ENCODE measurements around the gene TRPM3.

TRPM3 gene

DNA sequence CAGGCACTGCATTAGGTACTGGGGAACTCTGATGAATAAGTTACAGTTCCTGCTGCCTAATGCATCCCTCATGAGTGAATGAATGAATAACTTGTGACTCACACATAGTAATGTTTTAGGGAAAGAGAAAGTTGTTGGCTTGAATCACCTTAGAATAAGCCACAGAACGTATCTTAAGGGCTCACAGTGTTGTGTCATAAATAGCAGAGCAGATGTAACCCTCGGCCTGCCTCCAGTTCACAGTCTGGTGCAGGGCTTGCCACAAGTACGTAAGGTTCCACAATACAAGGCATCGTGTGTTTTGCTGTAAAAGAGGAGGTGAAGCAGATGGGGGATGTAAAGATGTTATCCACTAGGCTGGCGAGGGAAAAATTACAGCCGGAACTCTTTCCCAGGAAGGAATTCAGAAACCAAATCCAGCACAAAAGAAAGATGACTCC is 218.7 kb downstream of the TRPM3 start:
- H3K4me3 ChIP-seq (ENCODE audit: extremely low read depth, insufficient read depth, low read length, poor library complexity, severe bottlenecking): no peak overlapping the region
- peak overlapping the region; percentile 46 for H3K27ac ChIP-seq (ENCODE audit: low read depth, low read length, severe bottlenecking)
- no peaks in the 10 kb centered on the region for H3K36me3 ChIP-seq (ENCODE audit: control insufficient read depth, insufficient read depth, low read length)
- 71 to 76% methylated on average over 4 to 6 of the region's 6 CpGs for WGBS, 2 experiments (ENCODE audit: insufficient coverage in 2 of 2)
- H3K9me3 ChIP-seq (ENCODE audit: control insufficient read depth, low read length): no peaks in the 10 kb centered on the region
- H3K4me1 ChIP-seq (ENCODE audit: control insufficient read depth, insufficient read depth, low read length, poor library complexity, severe bottlenecking): peaks cover 11% of the 10 kb centered on the region

DNA sequence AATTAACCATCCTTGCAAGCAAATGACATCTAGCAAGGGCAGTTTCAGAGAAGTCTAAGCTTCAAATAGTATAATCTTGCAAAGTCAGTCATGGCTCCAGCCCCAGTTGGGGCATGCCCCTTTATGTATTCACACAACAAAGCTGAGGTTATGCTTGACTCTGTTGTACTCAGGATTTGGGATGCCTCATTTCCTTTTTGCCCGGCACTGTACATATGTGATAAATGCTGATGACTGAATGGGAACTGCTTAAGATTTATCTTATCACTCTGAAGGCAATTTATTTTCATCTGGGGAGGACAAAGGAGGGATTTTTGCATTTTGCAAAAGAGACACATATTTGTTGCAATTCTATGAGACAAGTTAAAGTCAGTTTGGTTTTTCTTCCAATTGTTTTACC is 219.2 kb downstream of the TRPM3 start:
- Histone ChIP-seq H3K4me1 (ENCODE audit: control insufficient read depth, insufficient read depth, low read length, poor library complexity, severe bottlenecking) (peaks cover 11% of the 10 kb centered on the region), H3K4me3 (ENCODE audit: extremely low read depth, insufficient read depth, low read length, poor library complexity, severe bottlenecking) (no peak overlapping the region)

DNA sequence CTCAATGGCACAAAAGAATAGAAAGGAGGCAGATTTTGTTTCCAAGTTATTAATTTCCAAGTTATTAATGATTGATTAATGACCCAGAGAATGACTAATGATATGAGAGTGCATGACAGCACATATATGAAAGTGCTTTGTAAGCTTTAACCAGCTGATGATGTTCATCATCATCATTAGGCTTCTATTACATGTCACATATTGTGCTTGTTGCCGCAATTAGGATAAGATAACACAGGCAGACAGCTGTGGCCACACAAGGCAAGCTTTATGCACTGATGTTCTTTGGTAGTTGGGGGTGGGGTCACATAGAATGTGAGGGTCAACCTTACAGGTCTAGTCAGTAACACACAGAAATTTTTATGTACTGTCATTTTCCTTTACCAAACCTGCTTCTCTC is 219.7 kb downstream of the TRPM3 start:
- Histone ChIP-seq H3K36me3 (ENCODE audit: control insufficient read depth, insufficient read depth, low read length) (no peaks in the 10 kb centered on the region), H3K4me3 (ENCODE audit: extremely low read depth, insufficient read depth, low read length, poor library complexity, severe bottlenecking) (no peak overlapping the region), H3K27ac (ENCODE audit: low read depth, low read length, severe bottlenecking) (no peak overlapping the region), H3K4me1 (ENCODE audit: control insufficient read depth, insufficient read depth, low read length, poor library complexity, severe bottlenecking) (peaks cover 11% of the 10 kb centered on the region), H3K9me3 (ENCODE audit: control insufficient read depth, low read length) (no peaks in the 10 kb centered on the region)
- 86% methylated on average over 1 of the region's 1 CpG; no CpG with 5 or more reads in 1 of the 2 experiments for WGBS, 2 experiments (ENCODE audit: insufficient coverage in 2 of 2)

More for the DNA sequence above, 219.2 kb downstream of the TRPM3 start:
- H3K9me3 ChIP-seq (ENCODE audit: control insufficient read depth, low read length): no peaks in the 10 kb centered on the region
- no CpG with 5 or more reads among the region's 1 CpG for WGBS, 2 experiments (ENCODE audit: insufficient coverage in 2 of 2)
- peak overlapping the region; percentile 46 for H3K27ac ChIP-seq (ENCODE audit: low read depth, low read length, severe bottlenecking)
- H3K36me3 ChIP-seq (ENCODE audit: control insufficient read depth, insufficient read depth, low read length): no peaks in the 10 kb centered on the region

DNA sequence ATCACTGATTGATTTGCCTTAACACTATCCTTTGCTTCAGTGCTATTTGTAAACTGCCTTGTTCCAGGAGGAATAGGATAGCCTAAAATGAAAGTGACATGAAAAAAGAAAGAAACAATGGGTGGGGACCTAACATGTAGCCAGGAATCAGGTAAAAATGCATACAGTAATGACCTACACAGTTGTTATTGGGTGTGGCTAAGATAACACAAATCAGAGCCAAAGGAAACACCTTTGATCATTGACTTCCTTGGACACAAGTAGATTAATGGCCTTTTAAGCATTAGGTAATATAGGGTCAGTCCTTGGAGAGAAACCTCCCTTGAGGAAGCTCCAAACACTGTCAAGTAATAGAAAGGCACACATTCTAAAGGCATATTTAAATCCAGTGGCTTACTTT is 220.4 kb downstream of the TRPM3 start:
- no peak overlapping the region for H3K4me3 ChIP-seq (ENCODE audit: extremely low read depth, insufficient read depth, low read length, poor library complexity, severe bottlenecking)
- H3K4me1 ChIP-seq (ENCODE audit: control insufficient read depth, insufficient read depth, low read length, poor library complexity, severe bottlenecking): peaks cover 11% of the 10 kb centered on the region
- H3K36me3 ChIP-seq (ENCODE audit: control insufficient read depth, insufficient read depth, low read length): no peaks in the 10 kb centered on the region
- no peaks in the 10 kb centered on the region for H3K9me3 ChIP-seq (ENCODE audit: control insufficient read depth, low read length)
- H3K27ac ChIP-seq (ENCODE audit: low read depth, low read length, severe bottlenecking): no peak overlapping the region

DNA sequence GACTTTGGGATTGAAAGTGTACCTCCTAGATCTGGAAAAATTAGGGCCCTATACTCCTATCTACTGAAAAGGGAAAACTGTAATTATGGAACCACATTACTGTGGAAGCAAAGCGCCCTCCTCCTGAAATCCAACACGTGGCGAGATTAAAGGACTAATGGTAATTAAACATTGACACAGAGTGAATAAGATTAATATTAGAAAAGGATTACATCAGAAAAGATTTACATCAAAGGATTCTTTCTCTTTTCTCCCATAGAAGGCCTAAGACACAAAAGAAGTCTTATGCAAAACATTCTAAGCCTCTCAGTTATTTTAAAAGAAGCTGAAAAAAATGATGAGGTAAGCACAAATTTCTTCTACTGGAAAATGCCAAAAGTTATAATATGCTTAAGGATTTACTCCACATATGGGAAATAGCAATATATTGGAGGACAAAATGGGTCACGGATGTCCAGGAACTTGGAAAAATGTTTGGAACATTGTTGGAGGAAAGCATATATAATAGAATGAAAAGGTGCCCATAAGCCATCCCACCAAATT is 227.8 kb downstream of the TRPM3 start:
- Histone ChIP-seq H3K36me3 (ENCODE audit: control insufficient read depth, insufficient read depth, low read length) (no peaks in the 10 kb centered on the region), H3K4me3 (ENCODE audit: extremely low read depth, insufficient read depth, low read length, poor library complexity, severe bottlenecking) (no peak overlapping the region), H3K9me3 (ENCODE audit: control insufficient read depth, low read length) (no peaks in the 10 kb centered on the region), H3K27ac (ENCODE audit: low read depth, low read length, severe bottlenecking) (no peak overlapping the region), H3K4me1 (ENCODE audit: control insufficient read depth, insufficient read depth, low read length, poor library complexity, severe bottlenecking) (no peaks in the 10 kb centered on the region)
- no CpG with 5 or more reads among the region's 4 CpGs for WGBS, 2 experiments (ENCODE audit: insufficient coverage in 2 of 2)

DNA sequence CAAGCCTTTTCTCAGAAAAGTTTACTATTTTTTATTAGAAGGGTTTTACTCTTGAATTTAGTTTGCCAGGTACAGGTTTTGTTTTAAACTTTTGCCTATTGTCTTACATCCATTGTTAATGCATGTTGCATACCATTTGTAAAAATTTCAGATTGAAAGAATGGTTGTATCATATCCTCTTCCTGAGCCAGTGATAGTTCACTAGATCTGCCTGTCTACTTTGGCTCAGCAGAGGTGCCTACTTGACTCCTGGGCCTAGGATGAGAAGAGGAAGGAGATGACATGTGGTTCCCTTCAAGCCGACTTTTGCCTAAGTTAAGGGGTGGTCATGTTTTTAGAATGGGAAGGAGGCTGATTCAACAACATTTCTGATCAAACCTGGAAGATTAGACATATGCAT is 232.9 kb downstream of the TRPM3 start:
- H3K4me3 ChIP-seq (ENCODE audit: extremely low read depth, insufficient read depth, low read length, poor library complexity, severe bottlenecking): no peak overlapping the region
- H3K9me3 ChIP-seq (ENCODE audit: control insufficient read depth, low read length): no peaks in the 10 kb centered on the region
- 86% methylated on average over 1 of the region's 1 CpG; no CpG with 5 or more reads in 1 of the 2 experiments for WGBS, 2 experiments (ENCODE audit: insufficient coverage in 2 of 2)
- no peaks in the 10 kb centered on the region for H3K36me3 ChIP-seq (ENCODE audit: control insufficient read depth, insufficient read depth, low read length)
- no peaks in the 10 kb centered on the region for H3K4me1 ChIP-seq (ENCODE audit: control insufficient read depth, insufficient read depth, low read length, poor library complexity, severe bottlenecking)
- H3K27ac ChIP-seq (ENCODE audit: low read depth, low read length, severe bottlenecking): no peak overlapping the region

DNA sequence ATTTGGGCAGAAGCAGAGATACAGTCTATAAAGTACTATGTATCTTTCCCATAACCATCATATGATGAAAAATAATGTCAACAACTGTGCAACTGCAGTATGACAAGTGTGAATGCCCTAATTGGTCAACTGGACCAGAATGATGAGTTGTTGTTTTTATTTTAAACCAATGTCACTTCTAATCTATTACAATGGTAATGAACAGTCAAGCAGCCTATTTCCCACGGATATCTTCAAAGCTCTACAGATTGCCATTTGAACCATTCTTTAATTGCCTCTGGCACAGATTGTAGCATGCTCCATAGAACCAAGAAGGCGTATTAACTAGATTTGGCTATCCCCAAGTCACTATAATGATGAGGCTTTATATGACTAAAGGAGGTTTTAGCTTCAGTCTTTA is 233.6 kb downstream of the TRPM3 start:
- H3K9me3 ChIP-seq (ENCODE audit: control insufficient read depth, low read length): no peaks in the 10 kb centered on the region
- H3K27ac ChIP-seq (ENCODE audit: low read depth, low read length, severe bottlenecking): no peak overlapping the region
- WGBS, 2 experiments (ENCODE audit: insufficient coverage in 2 of 2): no CpG with 5 or more reads among the region's 2 CpGs
- H3K4me3 ChIP-seq (ENCODE audit: extremely low read depth, insufficient read depth, low read length, poor library complexity, severe bottlenecking): no peak overlapping the region
- no peaks in the 10 kb centered on the region for H3K36me3 ChIP-seq (ENCODE audit: control insufficient read depth, insufficient read depth, low read length)
- H3K4me1 ChIP-seq (ENCODE audit: control insufficient read depth, insufficient read depth, low read length, poor library complexity, severe bottlenecking): no peaks in the 10 kb centered on the region

DNA sequence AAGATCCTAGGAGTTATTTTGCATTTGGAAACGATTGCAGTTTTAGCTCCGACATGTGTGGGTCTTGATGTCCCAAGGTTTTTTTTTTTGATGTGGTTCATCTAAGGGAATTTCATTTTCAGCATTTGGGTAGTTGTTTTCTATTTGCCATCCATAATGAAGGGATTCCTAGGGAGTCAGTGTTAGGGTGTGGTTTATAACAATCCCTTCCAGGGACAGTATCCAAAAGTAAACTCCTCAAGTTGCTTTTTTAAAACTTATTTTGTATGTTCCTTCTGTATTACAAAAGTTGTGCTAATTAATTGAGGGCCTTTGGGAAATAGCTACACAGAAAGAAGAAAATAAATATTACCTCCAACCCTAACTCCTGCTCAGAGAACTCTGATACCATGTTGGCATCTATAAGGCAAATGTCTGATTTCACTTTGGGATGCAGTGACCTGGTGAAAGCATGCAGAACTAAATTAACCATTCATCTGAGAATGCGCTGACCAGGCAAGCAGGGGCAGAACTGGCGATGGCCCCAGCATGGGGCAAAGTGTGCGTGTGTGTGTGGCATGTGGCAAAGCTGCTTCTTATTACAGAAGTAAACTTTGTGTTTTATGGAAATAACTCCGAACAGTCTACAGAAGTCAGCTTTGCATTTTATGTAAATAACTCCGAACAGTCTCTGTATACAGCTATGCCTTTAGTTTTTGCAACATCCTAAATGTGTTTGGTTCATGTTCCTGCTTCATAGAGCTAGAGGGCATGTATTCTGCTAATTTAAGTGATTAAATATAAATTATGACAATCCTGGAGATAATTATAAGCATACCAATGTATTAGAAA is 237.2 kb downstream of the TRPM3 start:
- 84 to 92% methylated on average over 5 to 7 of the region's 7 CpGs for WGBS, 2 experiments (ENCODE audit: insufficient coverage in 2 of 2)
- Histone ChIP-seq H3K27ac (ENCODE audit: low read depth, low read length, severe bottlenecking) (no peak overlapping the region), H3K4me3 (ENCODE audit: extremely low read depth, insufficient read depth, low read length, poor library complexity, severe bottlenecking) (no peak overlapping the region), H3K4me1 (ENCODE audit: control insufficient read depth, insufficient read depth, low read length, poor library complexity, severe bottlenecking) (no peaks in the 10 kb centered on the region), H3K9me3 (ENCODE audit: control insufficient read depth, low read length) (no peaks in the 10 kb centered on the region), H3K36me3 (ENCODE audit: control insufficient read depth, insufficient read depth, low read length) (no peaks in the 10 kb centered on the region)

DNA sequence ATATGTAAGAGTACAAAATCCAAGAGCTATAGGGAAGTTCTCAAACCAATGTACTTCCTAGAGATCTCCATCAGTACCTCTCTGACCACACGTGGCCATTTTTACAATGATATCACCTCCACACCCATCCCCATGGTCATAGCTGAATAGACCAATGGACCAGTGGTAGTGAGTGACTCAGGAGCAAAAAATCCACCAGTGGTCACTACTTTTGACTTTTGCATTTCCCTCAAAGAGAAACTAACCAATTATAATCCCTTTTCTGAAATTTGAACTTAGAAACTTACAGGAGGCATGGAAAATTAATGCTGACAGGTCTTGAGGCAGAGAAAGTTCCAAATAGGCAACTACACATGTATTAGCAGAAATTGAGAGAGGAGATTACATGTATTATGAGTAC is 238.4 kb downstream of the TRPM3 start:
- Histone ChIP-seq H3K36me3 (ENCODE audit: control insufficient read depth, insufficient read depth, low read length) (no peaks in the 10 kb centered on the region), H3K4me3 (ENCODE audit: extremely low read depth, insufficient read depth, low read length, poor library complexity, severe bottlenecking) (no peak overlapping the region), H3K9me3 (ENCODE audit: control insufficient read depth, low read length) (no peaks in the 10 kb centered on the region), H3K4me1 (ENCODE audit: control insufficient read depth, insufficient read depth, low read length, poor library complexity, severe bottlenecking) (no peaks in the 10 kb centered on the region), H3K27ac (ENCODE audit: low read depth, low read length, severe bottlenecking) (no peak overlapping the region)
- WGBS, 2 experiments (ENCODE audit: insufficient coverage in 2 of 2): 100% methylated on average over 1 of the region's 1 CpG; no CpG with 5 or more reads in 1 of the 2 experiments

DNA sequence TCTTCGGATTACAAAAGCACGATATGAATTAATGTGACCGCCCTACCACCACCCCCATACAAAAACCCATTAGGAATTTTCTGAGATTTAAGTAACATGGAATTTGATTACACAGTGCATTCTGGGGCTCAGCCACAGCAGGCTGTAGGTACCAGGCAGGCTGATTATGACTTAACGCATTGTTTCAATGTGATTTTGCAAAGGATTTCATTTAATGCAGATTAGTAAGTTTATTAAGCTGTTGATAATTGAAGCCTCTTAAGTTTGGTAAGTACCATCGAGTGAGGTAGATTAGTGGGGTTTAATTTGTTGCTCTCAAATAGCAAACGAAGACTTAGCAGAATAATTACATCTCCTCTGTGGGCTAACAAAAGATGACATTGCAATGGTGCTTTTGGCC is 240.1 kb downstream of the TRPM3 start:
- H3K9me3 ChIP-seq (ENCODE audit: control insufficient read depth, low read length): no peaks in the 10 kb centered on the region
- H3K27ac ChIP-seq (ENCODE audit: low read depth, low read length, severe bottlenecking): no peak overlapping the region
- H3K4me3 ChIP-seq (ENCODE audit: extremely low read depth, insufficient read depth, low read length, poor library complexity, severe bottlenecking): no peak overlapping the region
- 79 to 86% methylated on average over 2 to 3 of the region's 6 CpGs for WGBS, 2 experiments (ENCODE audit: insufficient coverage in 2 of 2)
- no peaks in the 10 kb centered on the region for H3K36me3 ChIP-seq (ENCODE audit: control insufficient read depth, insufficient read depth, low read length)
- no peaks in the 10 kb centered on the region for H3K4me1 ChIP-seq (ENCODE audit: control insufficient read depth, insufficient read depth, low read length, poor library complexity, severe bottlenecking)

DNA sequence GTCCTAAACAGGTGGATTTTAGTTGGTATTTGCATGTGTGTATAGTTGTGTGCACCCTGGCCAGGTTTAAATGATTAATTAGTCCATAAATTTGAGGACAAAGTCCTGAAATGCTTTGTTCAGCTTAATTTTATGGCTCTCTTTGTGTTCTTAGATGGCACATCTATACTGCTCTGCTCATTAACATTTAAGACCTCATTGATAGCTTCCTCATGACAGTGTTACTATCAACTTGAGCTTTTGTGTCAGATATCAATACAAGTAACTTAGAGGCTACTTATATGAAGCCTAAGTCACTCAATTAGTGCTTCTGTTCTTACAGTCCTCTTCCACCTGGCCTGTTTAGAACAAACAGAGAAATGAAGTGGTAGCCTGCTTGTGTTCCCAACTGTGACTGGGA is 240.9 kb downstream of the TRPM3 start:
- no peak overlapping the region for H3K4me3 ChIP-seq (ENCODE audit: extremely low read depth, insufficient read depth, low read length, poor library complexity, severe bottlenecking)
- H3K4me1 ChIP-seq (ENCODE audit: control insufficient read depth, insufficient read depth, low read length, poor library complexity, severe bottlenecking): no peaks in the 10 kb centered on the region
- no peaks in the 10 kb centered on the region for H3K9me3 ChIP-seq (ENCODE audit: control insufficient read depth, low read length)
- no peaks in the 10 kb centered on the region for H3K36me3 ChIP-seq (ENCODE audit: control insufficient read depth, insufficient read depth, low read length)
- no peak overlapping the region for H3K27ac ChIP-seq (ENCODE audit: low read depth, low read length, severe bottlenecking)
